Stimulated activated CD4-positive, alpha-beta T cell treated with anti-CD3 and anti-CD28 coated beads, TNF-alpha, amount 100 ng/mL, for 48 hours (primary cell): ENCODE results near the gene CACNA1B.

Experiments
- DNase-seq, 3 donors: peaks; one replicate each; pipeline ENCODE4 v3.0.0-alpha.2; 2020; ENCODE audit warnings: low read depth in 3 of 3

Gene CACNA1B

DNA sequence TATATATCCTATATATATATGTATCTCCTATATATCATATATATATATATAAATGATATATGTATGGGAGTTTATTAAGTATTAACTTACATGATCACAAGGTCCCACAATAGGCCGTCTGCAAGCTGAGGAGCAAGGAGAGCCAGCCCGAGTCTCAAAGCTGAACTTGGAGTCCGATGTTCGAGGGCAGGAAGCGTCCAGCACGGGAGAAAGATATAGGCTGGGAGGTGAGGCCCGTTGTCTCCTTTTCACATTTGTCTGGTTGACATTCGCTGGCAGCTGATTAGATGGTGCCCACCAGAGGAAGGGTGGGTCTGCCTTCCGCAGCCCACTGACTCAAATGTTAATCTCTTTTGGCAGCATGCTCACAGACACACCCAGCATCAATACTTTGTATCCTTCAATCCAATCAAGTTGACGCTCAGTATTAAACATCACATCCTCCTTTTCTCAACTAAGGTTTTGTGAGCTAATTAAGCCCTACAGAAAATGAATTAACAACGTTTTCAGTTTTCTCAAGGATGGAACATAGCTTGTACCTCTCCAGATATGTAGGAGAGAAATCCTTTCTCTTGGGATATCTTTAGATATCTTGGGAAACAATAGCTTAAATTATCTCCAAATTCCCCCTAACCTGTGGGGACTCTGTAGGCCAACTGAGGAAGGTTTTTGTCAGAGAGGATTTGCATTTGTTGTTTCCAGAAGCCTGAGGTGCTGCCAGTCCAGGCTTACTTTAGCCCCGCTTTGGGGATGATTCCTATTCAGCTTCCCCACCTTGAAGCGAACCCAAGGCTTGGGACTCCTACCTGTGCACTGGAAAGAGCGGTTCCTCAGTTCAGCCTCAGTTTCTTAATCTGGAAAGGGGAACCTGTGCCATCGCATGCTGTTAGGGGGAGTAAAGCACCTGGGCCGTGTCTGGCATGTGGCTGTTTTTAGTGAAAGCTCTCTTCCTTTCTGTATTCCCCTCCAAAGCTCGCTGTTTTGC is 163.2 kb downstream of the CACNA1B start:
- no peak for DNase-seq

DNA sequence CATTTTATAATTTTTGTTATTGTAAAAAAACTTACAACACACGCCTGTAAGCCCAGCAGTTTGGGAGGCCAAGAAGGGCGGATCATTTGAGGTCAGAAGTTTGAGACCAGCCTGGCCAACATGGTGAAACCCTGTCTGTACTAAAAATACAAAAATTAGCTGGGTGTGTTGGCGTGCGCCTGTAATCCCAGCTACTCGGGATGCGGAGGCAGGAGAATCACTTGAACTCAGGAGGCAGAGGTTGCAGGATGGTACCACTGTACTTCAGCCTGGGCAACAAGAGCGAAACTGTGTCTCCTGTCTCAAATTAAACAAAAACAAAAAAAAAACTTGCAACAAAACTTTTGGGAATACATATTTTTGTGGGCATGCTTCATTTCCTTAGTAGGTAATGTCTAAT is 164.6 kb downstream of the CACNA1B start:
- no peak for DNase-seq

DNA sequence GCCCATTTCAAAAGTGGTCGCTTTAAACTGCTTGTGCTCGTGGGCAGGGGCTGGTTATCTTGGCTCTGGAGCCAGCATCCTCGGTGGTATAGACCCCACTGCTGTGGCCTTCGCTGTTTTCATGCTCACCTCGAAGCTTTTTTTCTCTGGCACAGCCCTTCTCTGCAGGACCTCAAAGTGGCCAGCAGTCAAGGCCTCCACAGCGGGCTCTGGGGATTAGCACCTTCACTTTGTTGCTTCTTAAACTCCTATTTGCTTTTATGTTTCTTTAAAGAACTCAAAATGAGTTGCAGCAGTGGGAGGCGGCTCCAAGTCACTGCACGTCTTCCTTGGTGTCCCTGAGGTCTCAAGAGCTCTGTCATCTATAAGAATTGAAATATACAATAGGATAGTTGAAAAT is 165.1 kb downstream of the CACNA1B start:
- DNase-seq: no peak

DNA sequence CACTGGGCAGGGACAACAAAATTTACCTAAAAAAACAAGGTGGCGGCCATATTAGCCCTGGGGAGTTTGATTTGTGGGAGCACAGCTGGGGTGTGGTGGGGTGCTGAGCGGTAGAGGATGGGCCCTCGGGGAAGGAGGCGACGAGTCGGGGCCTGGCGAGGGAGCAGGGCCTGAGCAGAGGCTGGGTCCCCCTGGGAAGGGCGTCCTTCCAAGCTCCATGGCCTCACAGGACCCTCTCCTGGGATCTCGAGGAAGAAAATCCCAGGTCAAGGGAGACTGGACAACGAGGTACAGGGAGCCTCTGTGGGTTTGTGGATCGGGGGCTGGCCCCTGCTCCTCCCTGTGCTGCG is 165.5 kb downstream of the CACNA1B start:
- DNase-seq: no peak

DNA sequence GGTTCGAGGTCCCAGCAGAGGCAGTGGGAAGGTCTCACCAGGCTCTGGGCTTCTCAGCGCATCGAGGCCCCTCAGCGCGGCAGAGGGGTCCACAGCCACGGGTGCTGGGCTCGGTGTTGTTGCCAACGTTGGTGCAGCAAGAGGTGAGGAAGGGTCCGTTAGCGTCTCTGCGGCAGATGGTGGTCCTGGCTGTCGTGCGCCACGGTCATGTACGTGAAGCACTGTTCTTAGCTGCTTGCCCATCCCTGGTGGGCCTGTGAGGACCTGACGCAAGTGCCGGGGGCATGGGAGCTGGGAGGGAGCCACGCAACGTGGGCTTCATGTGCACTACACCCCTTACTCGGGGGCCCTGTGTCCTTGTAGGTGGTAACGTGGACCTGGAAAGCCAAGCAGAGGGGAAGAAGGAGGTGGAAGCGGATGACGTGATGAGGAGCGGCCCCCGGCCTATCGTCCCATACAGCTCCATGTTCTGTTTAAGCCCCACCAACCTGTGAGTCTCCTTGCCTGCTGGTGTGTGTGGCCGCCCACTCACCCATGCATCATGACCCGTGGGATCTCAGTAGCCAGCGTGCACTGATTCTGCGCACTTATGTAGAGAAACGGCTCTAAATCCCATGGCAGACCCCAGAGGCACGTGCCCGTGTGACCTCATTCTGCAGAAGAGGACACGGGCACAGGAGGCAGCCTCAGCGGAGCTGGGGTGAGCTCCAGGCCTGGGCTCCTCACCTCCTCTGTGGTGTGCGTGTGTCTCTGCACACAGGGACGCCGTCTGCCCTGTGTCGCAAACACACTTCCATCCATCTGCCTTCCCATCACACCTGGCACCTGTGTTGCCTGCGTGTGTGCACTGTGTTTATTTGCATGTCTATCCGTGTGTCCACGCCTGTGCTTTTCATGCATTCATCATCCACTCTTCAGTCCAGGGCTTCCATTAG is 166.1 kb downstream of the CACNA1B start:
- no peak for DNase-seq

DNA sequence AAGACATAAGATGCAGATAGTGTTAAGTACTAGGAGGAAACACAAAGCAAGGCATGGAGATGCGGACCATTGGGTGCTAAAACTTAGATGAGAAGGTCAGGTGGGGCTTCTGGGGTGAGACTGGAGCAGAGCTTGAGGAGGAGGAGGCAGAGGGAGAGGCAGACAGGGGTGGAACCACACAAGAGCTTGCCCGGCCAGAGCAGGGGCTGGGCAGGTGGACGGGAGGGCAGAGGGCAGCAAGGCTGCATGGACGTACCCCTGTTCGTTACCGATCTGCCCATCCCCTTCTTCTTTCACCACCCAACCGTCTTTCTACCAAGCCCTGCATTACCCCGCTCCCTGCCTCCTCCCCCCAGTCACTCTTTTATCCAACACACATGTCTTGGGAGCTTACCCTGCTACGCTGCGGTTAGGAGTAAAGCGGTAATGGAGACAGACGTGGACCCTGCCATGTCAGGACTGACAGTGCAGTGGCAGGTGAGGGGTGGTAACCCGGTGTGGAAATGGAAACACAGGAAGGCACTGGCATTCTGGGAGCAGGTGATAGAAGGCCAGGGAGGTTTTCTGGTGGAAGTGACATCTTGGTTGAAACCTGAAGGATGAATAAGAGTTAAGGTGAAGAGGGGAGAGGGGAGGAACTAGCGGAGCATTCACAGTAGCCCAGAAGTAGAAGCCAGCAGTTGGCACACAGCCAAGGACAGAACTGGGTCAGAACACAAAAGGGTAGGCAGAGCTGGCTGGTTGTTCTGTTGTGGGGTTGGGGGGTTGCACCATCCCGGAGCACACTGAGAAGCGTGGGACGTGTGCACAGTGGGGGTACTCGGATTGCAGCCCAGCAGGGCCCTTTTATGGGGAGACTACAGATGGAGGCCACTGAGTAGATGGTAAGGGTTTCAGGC is 167.2 kb downstream of the CACNA1B start:
- DNase-seq: no peak

DNA sequence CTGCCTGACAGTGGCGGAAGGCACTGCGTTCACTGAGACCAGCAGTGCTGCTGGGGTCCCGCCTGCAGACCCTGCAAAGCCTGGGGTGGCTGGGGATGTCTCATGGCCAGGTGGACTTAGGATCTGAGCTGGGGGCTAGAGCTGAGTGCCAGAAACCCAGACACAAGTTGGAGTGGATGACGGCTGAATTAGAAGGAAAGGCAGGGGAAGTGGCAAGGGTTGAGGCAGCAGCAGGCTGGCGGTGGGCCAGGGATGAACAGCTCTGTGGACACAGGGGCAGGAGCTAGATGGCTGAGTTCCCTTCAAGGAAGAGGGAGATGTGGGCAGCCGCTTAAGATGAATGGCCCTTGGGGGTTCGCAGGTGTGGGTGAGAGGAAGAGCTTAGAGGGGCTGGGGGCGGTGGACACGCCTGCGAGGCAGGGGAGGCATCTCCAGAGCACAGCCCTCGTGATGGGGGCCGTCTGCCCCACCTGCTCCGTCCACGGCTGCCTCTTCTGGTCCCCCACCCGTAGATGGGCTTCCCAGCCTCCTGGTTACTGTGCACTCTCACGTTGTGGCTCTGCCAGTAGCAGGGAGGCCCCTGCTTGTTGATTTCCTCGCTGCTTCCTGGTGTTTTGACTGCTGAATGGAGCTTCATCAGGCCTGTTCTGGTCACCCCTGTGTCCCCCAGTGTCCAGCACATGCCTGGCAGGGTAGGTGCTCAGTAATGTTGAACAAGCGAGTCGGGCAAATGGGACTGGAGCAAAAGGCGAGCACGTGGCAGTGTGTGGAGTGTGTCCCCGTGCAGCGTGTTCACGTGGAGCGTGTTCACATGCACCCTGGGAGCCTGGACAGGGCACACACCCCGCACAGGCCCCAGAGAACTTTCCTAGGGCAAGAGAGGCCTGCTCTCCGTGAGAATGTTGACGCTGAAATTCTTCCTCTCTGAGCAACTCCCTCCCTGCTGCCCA is 168.2 kb downstream of the CACNA1B start:
- no peak for DNase-seq

DNA sequence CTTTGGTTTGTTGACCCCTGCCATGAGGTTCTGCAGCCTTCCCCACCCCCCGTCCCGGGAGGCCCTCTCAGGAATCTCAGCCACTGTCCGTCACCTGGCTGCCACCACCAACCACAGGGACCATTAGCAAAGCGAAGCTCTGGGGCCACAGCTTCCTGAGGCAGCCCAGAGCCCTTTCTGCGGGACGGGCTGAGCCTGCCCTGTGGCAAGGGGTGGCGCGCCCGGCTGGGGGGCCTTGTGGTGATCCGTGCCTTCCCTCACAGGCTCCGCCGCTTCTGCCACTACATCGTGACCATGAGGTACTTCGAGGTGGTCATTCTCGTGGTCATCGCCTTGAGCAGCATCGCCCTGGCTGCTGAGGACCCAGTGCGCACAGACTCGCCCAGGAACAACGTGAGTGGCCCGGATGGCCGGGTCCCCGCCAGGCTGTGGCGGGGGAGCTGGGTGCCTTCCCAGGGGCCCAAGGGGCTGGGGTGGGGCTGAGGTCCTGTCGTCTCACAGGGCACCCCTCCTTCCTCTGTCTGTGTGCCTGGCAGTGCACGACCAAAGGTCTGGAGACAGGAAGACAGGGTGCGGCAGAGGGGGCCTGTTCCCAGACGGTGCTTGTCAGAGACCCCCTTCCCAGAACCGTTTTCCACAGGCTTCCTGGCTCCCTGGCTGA is 169.2 kb downstream of the CACNA1B start:
- no peak for DNase-seq

DNA sequence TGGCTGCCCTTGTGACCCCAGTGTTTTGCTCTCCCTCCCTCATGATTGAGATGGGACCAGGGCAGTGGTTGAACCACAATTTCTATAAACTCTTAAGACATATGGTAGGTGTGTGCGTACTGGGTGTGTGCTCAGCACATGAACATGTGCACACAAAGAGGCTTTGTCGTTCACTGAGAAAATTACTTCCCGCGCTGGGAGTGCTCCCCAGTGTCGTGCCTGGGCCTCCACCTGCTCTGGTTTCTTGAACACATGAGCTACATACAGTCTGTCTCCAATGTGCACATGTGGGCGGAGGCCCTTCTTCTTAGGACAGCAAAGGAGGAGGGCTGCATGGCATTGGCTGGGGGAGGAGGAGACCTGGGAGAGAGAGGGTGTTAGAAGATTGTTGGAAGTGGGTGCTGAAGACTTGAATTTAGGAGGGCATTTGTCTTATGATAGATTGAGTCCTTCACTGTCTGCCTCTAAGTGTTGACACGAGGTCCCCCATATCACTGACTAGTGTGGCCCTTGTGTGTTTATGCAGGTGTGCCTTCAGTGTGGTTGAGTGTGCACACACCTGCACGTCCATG is 170.0 kb downstream of the CACNA1B start:
- no peak for DNase-seq

DNA sequence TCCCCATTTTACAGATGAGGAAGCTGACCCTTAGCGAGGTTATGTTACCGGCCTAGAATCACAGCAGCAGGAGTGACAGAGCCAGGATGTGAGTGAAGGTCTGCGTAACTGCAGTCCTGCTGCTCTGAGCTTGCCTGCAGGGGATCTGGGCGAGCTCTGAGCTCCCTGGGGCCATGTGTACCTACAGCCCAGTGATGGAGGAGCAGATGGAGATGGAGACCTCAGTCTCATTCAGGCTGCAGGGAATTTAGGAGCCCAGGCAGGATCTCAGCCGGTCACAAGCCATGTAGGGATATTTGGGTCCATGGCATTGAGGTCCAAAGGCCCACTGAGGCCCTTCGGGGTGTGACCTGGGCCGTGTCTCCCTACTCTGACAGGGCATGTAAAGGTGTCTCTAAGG is 170.6 kb downstream of the CACNA1B start:
- DNase-seq: no peak

DNA sequence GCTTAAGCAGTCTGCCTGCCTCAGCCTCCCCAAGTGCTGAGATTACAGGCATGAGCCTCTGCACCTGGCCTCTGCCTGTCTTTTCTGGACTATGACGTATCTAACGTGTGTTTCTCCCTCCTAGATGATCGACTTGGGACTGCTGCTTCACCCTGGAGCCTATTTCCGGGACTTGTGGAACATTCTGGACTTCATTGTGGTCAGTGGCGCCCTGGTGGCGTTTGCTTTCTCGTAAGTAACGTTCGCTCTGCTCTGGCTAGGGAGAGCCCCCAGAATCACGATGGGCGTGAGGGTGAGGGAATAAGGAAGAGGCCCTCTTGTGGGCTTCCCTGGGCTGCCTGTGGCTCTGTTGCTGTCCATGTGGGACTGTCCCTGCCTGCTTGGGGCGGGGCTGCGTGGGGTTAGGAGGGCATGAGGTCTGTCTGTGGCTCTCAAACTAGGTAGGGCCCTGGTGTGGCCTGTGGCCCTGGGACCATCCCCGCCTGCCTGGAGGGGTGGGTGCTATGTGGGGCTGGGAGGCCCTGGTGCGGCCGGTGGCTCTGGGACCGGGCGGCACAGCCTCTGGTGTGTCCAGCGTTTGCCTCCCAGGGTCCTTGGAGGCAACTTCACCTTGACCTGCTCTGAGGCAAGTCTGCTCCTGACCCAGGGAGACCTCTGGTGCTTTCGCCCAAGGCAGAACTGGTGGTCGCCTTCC is 171.7 kb downstream of the CACNA1B start:
- no peak for DNase-seq

DNA sequence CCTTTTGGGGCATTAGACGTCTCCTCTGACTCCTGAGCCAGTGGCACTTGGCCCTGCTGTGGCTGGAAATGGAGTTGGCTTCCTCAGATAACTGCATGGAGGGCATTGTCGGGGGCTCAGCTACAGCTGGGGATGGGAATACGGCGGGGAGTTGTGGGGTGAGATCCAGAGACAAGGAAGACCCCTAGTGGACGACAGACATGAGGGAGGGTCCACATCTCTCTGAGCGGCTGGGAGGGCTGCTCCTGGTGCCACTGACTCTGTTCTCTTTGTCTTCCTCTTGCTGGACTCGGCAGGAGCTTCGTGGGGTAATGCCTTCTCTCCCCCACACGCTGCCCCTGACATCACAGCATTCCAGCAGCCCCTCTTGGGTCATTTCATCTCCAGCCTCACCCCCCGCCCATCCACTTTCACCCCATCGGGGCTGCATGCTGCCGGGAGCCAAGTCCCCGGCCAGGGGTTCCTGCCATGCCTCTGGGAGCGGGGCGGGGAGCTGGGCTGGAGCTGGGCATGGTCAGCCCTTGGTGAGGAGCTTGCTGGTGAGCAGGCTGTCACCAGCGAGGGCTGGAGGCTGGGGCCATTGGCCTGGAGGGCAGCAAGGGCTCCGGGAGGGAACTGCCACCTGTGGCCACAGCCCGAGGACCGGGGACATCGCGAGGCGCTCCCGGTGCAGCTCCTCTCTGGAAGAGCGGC is 172.3 kb downstream of the CACNA1B start:
- no peak for DNase-seq

DNA sequence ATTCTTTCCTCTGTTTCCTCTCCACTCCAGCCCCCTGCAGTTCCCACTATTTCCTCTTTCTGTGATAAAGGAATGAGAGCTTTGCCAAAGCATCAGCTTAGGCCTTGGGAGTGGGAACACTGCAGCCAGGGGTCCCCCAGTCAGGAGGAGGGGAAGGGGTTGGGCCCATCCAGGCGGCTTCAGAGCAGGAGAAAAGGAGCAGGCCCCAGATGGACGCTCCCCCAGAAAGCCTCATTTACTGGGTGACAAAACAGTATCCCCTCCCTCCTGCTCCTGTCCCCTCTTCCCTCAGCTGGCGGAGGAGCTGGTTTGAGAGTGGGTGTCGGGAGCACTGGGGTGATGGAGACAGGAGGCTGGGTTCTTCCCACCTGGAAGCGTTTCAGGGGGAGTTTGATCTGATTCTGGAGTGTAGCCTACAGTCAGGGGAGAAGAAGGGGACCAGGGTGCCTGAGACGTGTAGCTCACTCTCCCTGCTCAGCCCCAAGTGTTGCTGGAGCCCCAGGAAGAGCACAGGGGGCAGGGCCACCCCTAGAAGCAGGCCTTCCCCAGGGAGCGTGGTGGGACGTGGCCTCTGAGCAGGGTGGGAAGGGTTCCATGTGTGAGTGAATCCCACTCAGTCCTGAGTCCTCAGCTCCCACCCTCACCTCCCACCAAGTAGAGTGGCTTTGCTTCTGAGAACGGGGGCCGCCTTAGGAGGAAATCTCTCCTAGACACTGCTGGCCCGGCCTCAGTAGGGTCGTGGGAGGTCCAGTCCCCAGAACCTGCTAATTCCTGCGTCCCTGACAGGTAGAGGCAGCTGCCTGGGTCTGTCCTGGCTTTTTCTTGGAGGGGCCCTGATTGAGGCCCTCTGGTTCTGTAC is 173.1 kb downstream of the CACNA1B start:
- DNase-seq: no peak

DNA sequence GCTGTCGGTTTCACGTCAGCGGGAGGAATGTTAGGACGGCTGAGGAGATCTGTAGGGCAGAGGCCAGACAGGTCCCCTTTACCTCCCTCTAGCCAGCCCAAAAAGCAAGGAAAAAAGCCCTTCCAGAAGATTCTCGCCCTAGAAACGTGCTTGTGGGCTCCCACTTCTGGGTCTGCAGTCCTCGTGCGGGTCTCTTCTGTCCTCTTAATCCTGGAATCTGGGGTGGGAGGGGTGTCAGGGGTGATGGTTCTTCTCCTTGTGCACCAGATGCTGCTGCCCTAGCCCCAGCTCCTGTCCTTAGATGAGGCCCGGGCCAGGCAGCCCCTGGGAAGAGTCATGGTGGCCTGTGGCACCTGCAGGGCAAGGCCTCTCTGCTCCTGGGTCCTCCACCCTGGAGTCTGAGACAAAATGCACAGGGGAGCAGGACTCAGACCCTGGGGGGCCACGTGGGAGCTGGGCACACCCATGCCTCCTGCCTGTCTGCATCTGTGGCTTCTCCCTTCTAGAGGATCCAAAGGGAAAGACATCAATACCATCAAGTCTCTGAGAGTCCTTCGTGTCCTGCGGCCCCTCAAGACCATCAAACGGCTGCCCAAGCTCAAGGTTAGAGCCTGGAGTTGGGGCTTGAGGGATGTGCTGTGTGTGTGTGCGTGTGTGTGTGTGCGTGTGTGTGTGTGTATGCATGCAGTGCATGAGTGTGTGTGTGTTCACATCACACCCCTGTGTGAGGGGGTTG is 174.2 kb downstream of the CACNA1B start:
- no peak for DNase-seq

DNA sequence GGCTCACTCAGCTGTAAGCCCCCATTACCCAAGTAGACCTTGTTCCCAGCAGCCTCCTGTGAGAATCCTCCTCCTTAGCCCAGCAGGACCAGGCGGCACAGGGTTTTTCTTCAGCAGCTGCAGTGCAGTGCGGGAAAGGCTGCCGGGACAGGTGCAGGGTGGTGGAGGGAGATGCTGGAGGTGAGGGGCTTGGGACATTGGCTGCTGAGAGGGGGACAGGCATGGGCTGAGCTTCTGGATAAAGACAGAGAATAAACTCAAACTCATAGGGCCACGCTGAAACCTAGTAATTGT is 174.7 kb downstream of the CACNA1B start:
- no peak for DNase-seq

DNA sequence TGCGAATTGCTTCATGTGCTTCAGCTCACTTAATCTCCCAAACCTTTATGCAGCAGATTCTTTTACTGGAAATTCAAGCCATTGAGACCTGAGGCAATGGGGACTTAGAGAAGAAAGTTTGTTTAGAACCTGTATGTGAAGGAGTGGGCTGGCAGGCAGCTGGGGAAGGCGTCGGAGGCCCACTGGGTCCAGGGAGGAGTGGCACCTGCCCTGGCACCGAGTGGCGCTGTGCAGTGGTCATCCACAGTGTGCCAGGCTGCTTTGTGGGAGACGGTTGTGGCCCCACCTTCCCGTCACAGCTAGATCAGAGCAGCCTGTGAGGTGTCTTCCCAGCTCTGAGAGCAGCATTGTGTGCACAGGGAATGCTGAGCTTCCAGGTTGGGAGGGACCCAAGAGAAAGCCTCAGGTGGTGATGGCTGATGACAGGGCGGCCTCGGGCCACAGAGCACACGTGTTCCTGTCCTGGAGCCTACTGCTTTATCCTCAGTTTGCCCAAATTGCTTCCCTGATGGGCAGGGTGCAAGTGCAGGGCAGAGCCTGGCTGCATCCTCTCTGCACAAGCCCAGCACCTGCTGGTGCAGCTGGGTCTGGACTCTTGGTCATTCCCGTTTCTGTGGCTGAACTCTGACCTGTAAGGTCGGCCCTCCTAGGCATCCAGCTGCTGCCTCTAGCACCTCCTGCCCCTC is 175.2 kb downstream of the CACNA1B start:
- DNase-seq: no peak
